Loucy (cell line): Measurements from ENCODE around the gene NBPF1.
"Not testable (repeated sequence)": the region's sequence is repeated elsewhere in the genome, so short reads cannot be mapped to it uniquely, and the experiment has no call there.

ENCODE experiments used
- H2AFZ ChIP-seq: fragments of 200-600 bp; sonication (generic); 2 replicates; pipeline ENCODE4 v1.6.0; 2016; ENCODE audit warnings: antibody characterized with exemption, mild to moderate bottlenecking, low read length, moderate library complexity
- H3F3A ChIP-seq: fragments of 200-600 bp; 2 replicates; pipeline ENCODE4 v1.6.0; 2016; ENCODE audit warnings: antibody characterized with exemption, low read depth, mild to moderate bottlenecking
- H3K27me3 ChIP-seq: fragments of 200-600 bp; sonication (generic); 2 replicates; pipeline ENCODE4 v1.6.1; 2014; ENCODE audit warnings: low read length, mild to moderate bottlenecking; ENCODE audit not compliant: insufficient read depth, poor library complexity, severe bottlenecking
- H3K36me3 ChIP-seq: fragments of 200-600 bp; sonication (generic); 2 replicates; pipeline ENCODE4 v1.6.1; 2016; ENCODE audit warnings: low read length; ENCODE audit not compliant: insufficient read depth
- H3K4me1 ChIP-seq: fragments of 200-600 bp; sonication (generic); 2 replicates; pipeline ENCODE4 v1.5.1; 2014; ENCODE audit warnings: low read length, mild to moderate bottlenecking; ENCODE audit not compliant: insufficient read depth, poor library complexity, severe bottlenecking
- H3K4me2 ChIP-seq: fragments of 200-600 bp; sonication (generic); 2 replicates; pipeline ENCODE4 v1.6.0; 2014; ENCODE audit warnings: antibody characterized with exemption, low read length, low read depth, mild to moderate bottlenecking; ENCODE audit not compliant: poor library complexity, severe bottlenecking
- H3K4me3 ChIP-seq: fragments of 200-600 bp; sonication (generic); 2 replicates; pipeline ENCODE4 v1.5.1; 2014; ENCODE audit warnings: low read length, mild to moderate bottlenecking, mixed read lengths; ENCODE audit not compliant: poor library complexity, severe bottlenecking
- H3K79me2 ChIP-seq: fragments of 200-600 bp; sonication (generic); 2 replicates; pipeline ENCODE4 v1.6.1; 2014; ENCODE audit warnings: low read length; ENCODE audit not compliant: insufficient read depth
- H3K9ac ChIP-seq: fragments of 200-600 bp; sonication (generic); 2 replicates; pipeline ENCODE4 v1.6.0; 2014; ENCODE audit warnings: mild to moderate bottlenecking, low read depth, low read length, moderate library complexity; ENCODE audit not compliant: poor library complexity, severe bottlenecking
- H3K9me2 ChIP-seq: fragments of 200-600 bp; sonication (generic); replicated peaks from 2 replicates; pipeline ENCODE4 v1.6.1; 2016; ENCODE audit warnings: low read depth, low read length, mixed read lengths
- H3K9me3 ChIP-seq: fragments of 200-600 bp; sonication (generic); 2 replicates; pipeline ENCODE4 v1.6.1; 2014; ENCODE audit warnings: mild to moderate bottlenecking, antibody characterized with exemption, low read length, low read depth; ENCODE audit not compliant: insufficient read depth
- H4K20me1 ChIP-seq: fragments of 200-600 bp; sonication (generic); 2 replicates; pipeline ENCODE4 v1.6.0; 2014; ENCODE audit warnings: antibody characterized with exemption, low read length, mild to moderate bottlenecking; ENCODE audit not compliant: insufficient read depth, poor library complexity, severe bottlenecking

Gene NBPF1

DNA sequence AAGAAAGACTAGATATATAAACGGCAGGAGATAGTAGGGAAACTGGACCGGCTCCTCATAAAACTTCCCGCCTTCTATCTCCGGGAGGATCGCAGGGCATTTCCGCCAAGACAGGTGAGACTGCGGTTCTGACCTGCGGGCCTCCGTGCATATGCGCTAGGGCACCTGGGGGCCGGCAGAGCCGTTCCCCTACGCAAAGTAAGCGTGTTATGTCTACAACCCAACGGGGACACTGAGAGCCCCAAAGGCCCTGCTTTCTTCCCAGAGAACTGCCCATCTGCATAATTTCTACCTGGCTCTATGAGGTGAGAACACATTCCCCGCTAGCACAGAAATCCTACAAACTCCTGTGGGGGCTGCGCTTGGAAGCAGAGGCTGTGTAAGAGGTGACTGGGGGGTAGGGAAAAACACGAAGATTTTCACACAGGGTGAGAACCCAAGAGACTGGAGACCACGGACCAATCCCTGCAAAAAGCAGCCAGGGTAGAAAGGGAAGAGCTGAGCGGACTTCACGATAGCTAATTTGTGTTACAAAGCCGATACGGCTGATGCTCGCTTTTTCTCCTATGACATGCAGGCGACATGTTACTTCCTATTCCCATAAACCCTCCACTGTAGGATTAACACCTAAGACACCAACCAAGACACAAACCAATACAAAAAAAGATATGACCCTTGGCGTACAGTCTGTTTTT is 99.8 kb downstream of the NBPF1 start:
- H2AFZ ChIP-seq, H3K9me2 ChIP-seq, H3K79me2 ChIP-seq, H3K9me3 ChIP-seq, H3K27me3 ChIP-seq, H3K36me3 ChIP-seq, H3K4me1 ChIP-seq, H4K20me1 ChIP-seq, H3F3A ChIP-seq: not testable (repeated sequence)
- Histone ChIP-seq H3K9ac (peak overlapping the region; percentile 46), H3K4me2 (peak overlapping the region; percentile 42), H3K4me3 (peak overlapping the region; percentile 40)

DNA sequence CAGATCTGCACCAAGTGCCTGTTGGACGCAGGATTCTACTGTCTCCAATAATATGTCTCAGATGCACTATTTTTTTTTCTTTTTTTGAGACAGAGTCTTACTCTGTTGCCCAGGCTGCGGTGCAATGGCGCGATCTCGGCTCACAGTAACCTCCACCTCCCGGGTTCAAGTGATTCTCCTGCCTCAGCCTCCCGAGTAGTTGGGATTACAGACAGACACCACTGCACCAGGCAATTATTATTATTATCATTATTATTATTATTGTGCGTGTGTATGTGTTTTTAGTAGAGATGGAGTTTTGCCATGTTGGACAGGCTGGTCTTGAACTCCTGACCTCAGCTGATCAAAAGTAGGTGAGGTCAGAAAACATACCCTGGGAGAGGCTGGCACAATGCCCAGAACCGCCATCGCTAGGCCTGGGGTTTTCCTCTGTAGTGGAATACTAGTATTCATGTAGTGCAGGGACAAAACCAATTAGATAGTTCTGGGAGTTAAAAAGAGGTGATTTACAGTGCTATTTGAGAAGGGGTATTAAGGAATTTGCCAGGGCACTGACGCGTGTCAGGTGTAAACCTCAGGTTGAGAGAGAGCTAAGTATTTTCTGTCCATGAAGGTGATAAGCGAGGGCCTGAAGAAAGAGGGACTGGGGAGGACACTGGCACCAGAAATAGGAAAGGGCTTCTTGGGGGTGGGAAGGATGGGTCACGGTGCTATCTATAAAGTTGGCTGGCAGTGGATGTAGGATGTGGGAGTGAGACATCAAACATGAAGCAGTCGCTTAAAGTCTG is 100.5 kb downstream of the NBPF1 start:
- not testable (repeated sequence) for H3K4me3 ChIP-seq, H3K4me1 ChIP-seq, H3F3A ChIP-seq, H4K20me1 ChIP-seq, H2AFZ ChIP-seq, H3K27me3 ChIP-seq, H3K9me3 ChIP-seq, H3K9me2 ChIP-seq, H3K79me2 ChIP-seq, H3K36me3 ChIP-seq, H3K9ac ChIP-seq
- H3K4me2 ChIP-seq: peak overlapping the region; percentile 31
